Measurements from ENCODE around the gene NBAS. TPM values are rescaled to one million over a fixed set of nuclear protein-coding genes. Genes with fewer than 3 reads are reported as not detected.
"Not testable (repeated sequence)": the region's sequence is repeated elsewhere in the genome, so short reads cannot be mapped to it uniquely, and the experiment has no call there.

The NBAS gene
- total RNA-seq, 2 experiments from 2014 or later, result 24.4 to 28.8 TPM

- no peaks in the 10 kb centered on the region for H3K9me2 ChIP-seq (ENCODE audit: insufficient read depth, low read length)
- TF ChIP-seq EZH2phosphoT487 (IDR thresholded peaks at IDR 0.05; ENCODE audit: borderline replicate concordance, low read depth, low read length), result no peak
- no peak for TF ChIP-seq CTCF (conservative IDR thresholded peaks at IDR 0.05; ENCODE audit: low read length)
- no TSS peak for BruUV-seq (replicated peaks)
- intact Hi-C loops (cut with micrococcal nuclease; ENCODE audit: unreplicated experiment), result no loop called here
- H3K36me3 ChIP-seq (ENCODE audit: insufficient read depth, low read length), result peaks cover 8% of the 10 kb centered on the region; the same call in 1 of the 2 replicates
- peaks cover 5% of the 10 kb centered on the region; the same call in 1 of the 2 replicates for H4K20me1 ChIP-seq (ENCODE audit: insufficient read depth, low read length)
- no peaks in the 10 kb centered on the region for H3K9me3 ChIP-seq (ENCODE audit: low read length)
- CTCF ChIA-PET (ENCODE audit: unreplicated experiment), result no interaction called here
- no peak for DNase-seq (ENCODE audit: low spot score)
- no peak overlapping the region for H3K4me3 ChIP-seq (ENCODE audit: low read depth, low read length, poor library complexity, severe bottlenecking)
- no peak overlapping the region for H2AFZ ChIP-seq (ENCODE audit: low read length)
- no peaks in the 10 kb centered on the region for H3K79me2 ChIP-seq (ENCODE audit: insufficient read depth, low read depth, low read length)
- peaks cover 20% of the 10 kb centered on the region for H3K4me1 ChIP-seq (ENCODE audit: insufficient read depth, low read length, poor library complexity, severe bottlenecking)
- no peak overlapping the region for H3K27ac ChIP-seq (ENCODE audit: low read depth, low read length, poor library complexity, severe bottlenecking)
- POLR2A ChIA-PET, result no interaction called here
- no peak overlapping the region for H3K4me2 ChIP-seq (ENCODE audit: low read length)
Observed at GRCh38 chr2:15543053-15543452, 18.1 kb downstream of the NBAS start.

- H3K4me2 ChIP-seq (ENCODE audit: low read length); H3K79me2 ChIP-seq (ENCODE audit: insufficient read depth, low read depth, low read length); POLR2A ChIA-PET; H3K27ac ChIP-seq (ENCODE audit: low read depth, low read length, poor library complexity, severe bottlenecking); CTCF ChIA-PET (ENCODE audit: unreplicated experiment); H3K9me3 ChIP-seq (ENCODE audit: low read length); BruUV-seq (replicated peaks); H3K4me3 ChIP-seq (ENCODE audit: low read depth, low read length, poor library complexity, severe bottlenecking); H3K9me2 ChIP-seq (ENCODE audit: insufficient read depth, low read length); DNase-seq (ENCODE audit: low spot score); H4K20me1 ChIP-seq (ENCODE audit: insufficient read depth, low read length); H3K36me3 ChIP-seq (ENCODE audit: insufficient read depth, low read length); H2AFZ ChIP-seq (ENCODE audit: low read length); intact Hi-C loops (cut with micrococcal nuclease; ENCODE audit: unreplicated experiment): not testable (repeated sequence)
- peaks cover 20% of the 10 kb centered on the region for H3K4me1 ChIP-seq (ENCODE audit: insufficient read depth, low read length, poor library complexity, severe bottlenecking)
Observed at GRCh38 chr2:15542269-15542668, 18.9 kb downstream of the NBAS start.

GRCh38 chr2:15540523-15540922 lies 20.6 kb downstream of the NBAS start:
- H4K20me1 ChIP-seq (ENCODE audit: insufficient read depth, low read length); BruUV-seq (replicated peaks); intact Hi-C loops (cut with micrococcal nuclease; ENCODE audit: unreplicated experiment); H3K4me3 ChIP-seq (ENCODE audit: low read depth, low read length, poor library complexity, severe bottlenecking); DNase-seq (ENCODE audit: low spot score); H2AFZ ChIP-seq (ENCODE audit: low read length); POLR2A ChIA-PET; H3K79me2 ChIP-seq (ENCODE audit: insufficient read depth, low read depth, low read length); H3K9me2 ChIP-seq (ENCODE audit: insufficient read depth, low read length); CTCF ChIA-PET (ENCODE audit: unreplicated experiment); H3K9me3 ChIP-seq (ENCODE audit: low read length); H3K36me3 ChIP-seq (ENCODE audit: insufficient read depth, low read length): not testable (repeated sequence)
- Histone ChIP-seq H3K4me1 (ENCODE audit: insufficient read depth, low read length, poor library complexity, severe bottlenecking) (peaks cover 20% of the 10 kb centered on the region), H3K27ac (ENCODE audit: low read depth, low read length, poor library complexity, severe bottlenecking) (peak overlapping the region; percentile 48), H3K4me2 (ENCODE audit: low read length) (peak overlapping the region; percentile 55)

GRCh38 chr2:15539999-15540398 lies 21.1 kb downstream of the NBAS start:
- Histone ChIP-seq H3K4me1 (ENCODE audit: insufficient read depth, low read length, poor library complexity, severe bottlenecking) (peaks cover 20% of the 10 kb centered on the region), H2AFZ (ENCODE audit: low read length) (no peak overlapping the region), H3K4me2 (ENCODE audit: low read length) (peak overlapping the region; percentile 55), H3K27ac (ENCODE audit: low read depth, low read length, poor library complexity, severe bottlenecking) (peak overlapping the region; percentile 48), H3K9me2 (ENCODE audit: insufficient read depth, low read length) (no peaks in the 10 kb centered on the region), H3K4me3 (ENCODE audit: low read depth, low read length, poor library complexity, severe bottlenecking) (no peak overlapping the region), H3K9me3 (ENCODE audit: low read length) (no peaks in the 10 kb centered on the region), H3K79me2 (ENCODE audit: insufficient read depth, low read depth, low read length) (no peaks in the 10 kb centered on the region), H3K36me3 (ENCODE audit: insufficient read depth, low read length) (peaks cover 9% of the 10 kb centered on the region; the same call in 1 of the 2 replicates), H4K20me1 (ENCODE audit: insufficient read depth, low read length) (peaks cover 5% of the 10 kb centered on the region; the same call in 1 of the 2 replicates)
- ChIA-PET CTCF (ENCODE audit: unreplicated experiment) (no interaction called here), POLR2A (no interaction called here)
- intact Hi-C loops (cut with micrococcal nuclease; ENCODE audit: unreplicated experiment), result no loop called here
- BruUV-seq (replicated peaks), result no TSS peak
- TF ChIP-seq EZH2phosphoT487 (IDR thresholded peaks at IDR 0.05; ENCODE audit: borderline replicate concordance, low read depth, low read length), result no peak
- no peak for TF ChIP-seq CTCF (conservative IDR thresholded peaks at IDR 0.05; ENCODE audit: low read length)
- DNase-seq (ENCODE audit: low spot score), result peak; percentile 57

All from OCI-LY7 (cell line).